GM12891 (cell line): ENCODE data around the gene ABCC4.

Experiments
- DNase-seq: peaks from one replicate; pipeline ENCODE4 v3.0.0; 2011; ENCODE audit warnings: low spot score; ENCODE audit not compliant: insufficient read length
- FAIRE-seq: peaks from 2 replicates; lab custom pipeline; 2011; peaks lifted over from hg19 to GRCh38; lab: Jason Lieb, UNC
- PAX5 ChIP-seq: IDR thresholded peaks from 2 replicates; pipeline ENCODE4 v1.6.1; 2011; ENCODE audit warnings: low read length, moderate library complexity, mild to moderate bottlenecking; ENCODE audit not compliant: insufficient read depth, severe bottlenecking
- POLR2A ChIP-seq: IDR thresholded peaks from 2 replicates; pipeline ENCODE4 v1.6.1; 2011; ENCODE audit warnings: low read depth, low read length, control low read depth
- POLR2AphosphoS5 ChIP-seq: IDR thresholded peaks from 2 replicates; pipeline ENCODE4 v1.6.1; 2011; ENCODE audit warnings: low read depth, low read length, control low read depth
- POU2F2 ChIP-seq: IDR thresholded peaks from 2 replicates; pipeline ENCODE4 v1.6.1; 2011; ENCODE audit warnings: low read depth, mild to moderate bottlenecking, control low read depth, low read length, moderate library complexity
- SPI1 ChIP-seq: IDR thresholded peaks from 2 replicates; pipeline ENCODE4 v1.6.1; 2011; ENCODE audit warnings: low read depth, low read length, control low read depth
- TAF1 ChIP-seq: IDR thresholded peaks from 2 replicates; pipeline ENCODE4 v1.6.1; 2011; ENCODE audit warnings: low read depth, low read length, control low read depth

ABCC4 gene

DNA sequence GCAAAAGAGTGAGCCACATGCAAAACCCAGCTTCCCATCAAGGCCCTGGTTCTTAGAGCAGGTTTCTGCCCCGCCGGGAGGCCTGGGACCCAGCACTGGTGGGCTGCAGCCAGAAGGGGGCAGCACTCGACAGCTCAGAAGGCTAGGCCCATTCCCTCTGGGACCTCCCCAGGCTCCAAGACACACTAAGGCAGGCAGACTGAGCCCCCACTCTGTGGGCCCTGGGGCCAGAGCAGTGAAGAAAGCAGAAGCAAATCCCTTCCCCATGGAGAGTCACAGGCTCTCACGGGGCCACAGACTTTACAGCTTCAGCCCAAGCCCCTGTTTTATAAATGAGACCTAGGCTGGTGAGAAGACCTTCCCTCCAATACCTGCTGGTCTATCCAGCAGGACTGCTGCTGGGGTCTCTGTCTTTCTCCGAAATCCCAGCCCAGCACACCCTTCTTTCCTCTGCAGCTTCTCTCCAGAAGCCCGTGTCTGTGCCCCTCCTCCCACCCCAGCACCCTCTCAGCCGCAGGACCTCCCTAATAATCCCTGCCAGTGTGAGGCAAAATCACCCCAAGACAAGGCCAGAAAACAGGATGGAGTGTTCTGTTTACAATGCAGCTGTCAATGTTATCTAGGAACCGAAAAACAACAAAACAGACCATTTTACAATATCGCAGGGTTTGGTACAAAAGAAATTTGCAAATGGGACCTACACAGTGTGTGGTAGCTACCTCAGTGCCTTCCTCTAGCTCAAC, 109.3 kb downstream of the ABCC4 start:
- peak; percentile 74 for FAIRE-seq
- DNase-seq, result peak; percentile 52
- TF ChIP-seq PAX5 (no peak), POU2F2 (0 out of 2 replicates have a peak, but pooled peaks have one; percentile 36)

DNA sequence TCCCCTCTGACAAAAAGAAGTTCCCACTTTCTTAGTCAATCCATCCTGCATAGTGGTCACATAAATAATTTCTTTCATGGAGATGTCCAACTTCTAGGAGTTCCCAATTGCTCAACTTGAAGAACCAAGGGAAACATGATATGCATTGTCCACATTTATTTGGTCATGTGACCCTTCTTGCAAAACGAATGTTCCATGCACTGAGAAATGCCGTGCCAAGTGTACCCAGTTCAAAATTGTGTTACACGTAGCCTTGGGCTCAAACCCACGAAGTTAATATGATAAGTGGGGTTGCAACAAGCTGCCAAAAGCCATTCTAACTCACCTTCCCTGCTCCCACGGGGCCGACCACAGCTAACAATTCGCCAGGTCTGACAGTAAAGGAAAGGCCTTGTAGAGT, 113.1 kb downstream of the ABCC4 start:
- TF ChIP-seq POLR2A (no peak), TAF1 (no peak)
- DNase-seq, result no peak
- no peak for FAIRE-seq

DNA sequence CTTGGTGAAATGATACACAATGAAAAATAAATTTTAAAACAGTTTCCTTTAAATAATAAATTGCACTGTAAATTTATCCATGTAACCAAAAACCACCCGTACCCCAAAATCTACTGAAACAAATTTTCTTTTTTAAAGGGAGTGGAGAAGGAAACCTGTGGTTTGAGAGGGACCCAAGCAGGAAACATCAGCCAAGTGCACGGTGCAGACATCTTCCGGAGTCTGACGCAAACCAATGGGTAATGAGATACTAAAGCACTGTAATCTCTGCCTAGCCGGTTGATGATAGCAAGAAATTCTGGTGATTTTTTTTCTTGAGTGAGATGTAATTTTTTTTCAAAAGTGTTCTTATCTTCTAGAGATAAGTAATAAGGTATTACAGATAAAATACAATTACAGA, 115.4 kb downstream of the ABCC4 start:
- DNase-seq (no peak), FAIRE-seq (no peak)
- no peak for TF ChIP-seq TAF1
- no peak for TF ChIP-seq POU2F2
- TF ChIP-seq POLR2AphosphoS5, result no peak
- no peak for TF ChIP-seq SPI1
- TF ChIP-seq POLR2A, result no peak
- no peak for TF ChIP-seq PAX5

- FAIRE-seq (no peak), DNase-seq (no peak)
- TF ChIP-seq POLR2AphosphoS5 (no peak), POU2F2 (no peak), SPI1 (no peak), POLR2A (no peak), PAX5 (no peak), TAF1 (no peak)
Observed at GRCh38 chr13:95185311-95185710, 115.9 kb downstream of the ABCC4 start.

DNA sequence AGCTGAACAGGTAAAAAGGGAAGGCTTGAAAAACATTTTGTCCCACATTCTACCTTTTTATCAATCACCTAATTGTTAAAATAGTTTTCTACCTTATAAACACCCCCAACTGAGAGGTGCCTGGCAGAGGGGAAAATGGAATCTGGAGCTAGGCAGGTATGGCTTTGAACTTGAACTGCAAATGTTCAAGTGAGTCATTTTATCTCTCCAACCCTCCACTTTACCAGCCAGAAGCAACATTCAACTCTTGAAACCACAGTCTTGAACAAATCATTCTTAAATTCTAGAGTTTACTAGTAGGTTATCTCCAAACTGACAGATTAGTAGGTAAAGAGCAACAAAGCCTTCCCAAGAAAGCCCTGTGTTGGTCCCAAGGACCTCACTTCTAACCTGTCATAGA, 116.9 kb downstream of the ABCC4 start:
- no peak for TF ChIP-seq PAX5
- no peak for TF ChIP-seq POLR2A
- TF ChIP-seq POLR2AphosphoS5, result no peak
- no peak for TF ChIP-seq SPI1
- no peak for TF ChIP-seq TAF1
- TF ChIP-seq POU2F2, result no peak
- DNase-seq, result no peak
- FAIRE-seq, result no peak

GRCh38 chr13:95182570-95183265, 118.5 kb downstream of the ABCC4 start:
- TF ChIP-seq SPI1 (peak; percentile 91), POU2F2 (no peak), POLR2AphosphoS5 (no peak), PAX5 (no peak), TAF1 (no peak)
- FAIRE-seq, result no peak

GRCh38 chr13:95181586-95181985, 119.7 kb downstream of the ABCC4 start:
- FAIRE-seq, result peak; percentile 38

More at GRCh38 chr13:95182570-95183265, 118.5 kb downstream of the ABCC4 start:
- DNase-seq, result no peak

GRCh38 chr13:95180513-95181245, 120.6 kb downstream of the ABCC4 start:
- FAIRE-seq (peak; percentile 59), DNase-seq (no peak)
- no peak for TF ChIP-seq POLR2A
- peak; percentile 75 for TF ChIP-seq SPI1

More at GRCh38 chr13:95181586-95181985, 119.7 kb downstream of the ABCC4 start:
- DNase-seq, result peak; percentile 14
- TF ChIP-seq POLR2AphosphoS5, result no peak
- TF ChIP-seq POLR2A, result no peak
- TF ChIP-seq POU2F2, result no peak
- no peak for TF ChIP-seq SPI1
- TF ChIP-seq TAF1, result no peak
- no peak for TF ChIP-seq PAX5

- FAIRE-seq, result no peak
- no peak for TF ChIP-seq POLR2AphosphoS5
- TF ChIP-seq PAX5, result no peak
- no peak for TF ChIP-seq SPI1
- no peak for TF ChIP-seq POU2F2
- TF ChIP-seq POLR2A, result no peak
- no peak for TF ChIP-seq TAF1
- no peak for DNase-seq
Observed at GRCh38 chr13:95176611-95177259, 124.5 kb downstream of the ABCC4 start.
